ENCODE results near the gene NLRC4.

The NLRC4 gene

GRCh38 chr2:32250290-32250689 lies 14.4 kb downstream of the NLRC4 start:
- H3K4me3 ChIP-seq (ENCODE audit: low read depth, low read length) = no peak overlapping the region
- no peak for TF ChIP-seq CTCF (IDR thresholded peaks at IDR 0.05; ENCODE audit: low read depth, low read length)
- TF ChIP-seq MYC (IDR thresholded peaks at IDR 0.05; ENCODE audit: low read depth, low read length) = no peak
- no peak for TF ChIP-seq MAX (IDR thresholded peaks at IDR 0.05; ENCODE audit: low read depth, low read length)
- no peak for TF ChIP-seq POLR2A (IDR thresholded peaks at IDR 0.05; ENCODE audit: extremely low read depth, insufficient read length)
- no peak for DNase-seq (ENCODE audit: low read depth)

DNA sequence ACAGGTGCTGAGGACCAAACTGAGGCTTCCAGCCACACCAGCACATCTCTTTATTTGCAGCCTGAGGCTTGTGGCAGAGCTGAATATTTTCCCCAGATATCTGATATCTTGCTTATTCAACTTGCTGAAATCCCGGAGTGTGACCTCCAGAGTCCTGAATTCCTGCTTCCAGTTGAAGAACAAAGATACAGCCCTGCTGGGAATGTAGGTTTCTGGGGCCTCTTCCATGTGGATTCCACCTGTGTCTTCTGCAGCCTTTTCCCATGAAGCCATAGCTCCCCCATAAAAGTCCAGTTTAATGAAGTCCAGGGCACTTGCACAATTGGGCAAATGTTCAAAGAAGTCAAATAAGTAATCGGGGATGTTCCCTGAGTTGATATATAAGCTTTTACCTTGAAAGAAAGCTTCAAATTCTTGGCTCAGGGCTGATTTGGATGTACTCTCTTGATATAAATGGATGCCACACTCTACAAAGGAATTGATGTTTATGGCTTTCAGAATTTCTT lies 14.9 kb downstream of the NLRC4 start:
- TF ChIP-seq MAX (IDR thresholded peaks at IDR 0.05; ENCODE audit: low read depth, low read length) (no peak), POLR2A (IDR thresholded peaks at IDR 0.05; ENCODE audit: extremely low read depth, insufficient read length) (no peak), CTCF (IDR thresholded peaks at IDR 0.05; ENCODE audit: low read depth, low read length) (no peak), MYC (IDR thresholded peaks at IDR 0.05; ENCODE audit: low read depth, low read length) (no peak)
- no peak for DNase-seq (ENCODE audit: low read depth)
- no peak overlapping the region for H3K4me3 ChIP-seq (ENCODE audit: low read depth, low read length)

GRCh38 chr2:32248299-32248698 lies 16.4 kb downstream of the NLRC4 start:
- no peak for DNase-seq (ENCODE audit: low read depth)
- no peak for TF ChIP-seq CTCF (IDR thresholded peaks at IDR 0.05; ENCODE audit: low read depth, low read length)
- no peak overlapping the region for H3K4me3 ChIP-seq (ENCODE audit: low read depth, low read length)

- DNase-seq (ENCODE audit: low read depth) = no peak
- TF ChIP-seq MAX (IDR thresholded peaks at IDR 0.05; ENCODE audit: low read depth, low read length) = no peak
- TF ChIP-seq CTCF (IDR thresholded peaks at IDR 0.05; ENCODE audit: low read depth, low read length) = no peak
- no peak overlapping the region for H3K4me3 ChIP-seq (ENCODE audit: low read depth, low read length)
Measured at GRCh38 chr2:32246911-32247310, 17.8 kb downstream of the NLRC4 start.

- no peak for DNase-seq (ENCODE audit: low read depth)
- TF ChIP-seq POLR2A (IDR thresholded peaks at IDR 0.05; ENCODE audit: extremely low read depth, insufficient read length) (no peak), CTCF (IDR thresholded peaks at IDR 0.05; ENCODE audit: low read depth, low read length) (no peak), MYC (IDR thresholded peaks at IDR 0.05; ENCODE audit: low read depth, low read length) (no peak)
- no peak overlapping the region for H3K4me3 ChIP-seq (ENCODE audit: low read depth, low read length)
Measured at GRCh38 chr2:32242331-32242730, 22.4 kb downstream of the NLRC4 start.

DNA sequence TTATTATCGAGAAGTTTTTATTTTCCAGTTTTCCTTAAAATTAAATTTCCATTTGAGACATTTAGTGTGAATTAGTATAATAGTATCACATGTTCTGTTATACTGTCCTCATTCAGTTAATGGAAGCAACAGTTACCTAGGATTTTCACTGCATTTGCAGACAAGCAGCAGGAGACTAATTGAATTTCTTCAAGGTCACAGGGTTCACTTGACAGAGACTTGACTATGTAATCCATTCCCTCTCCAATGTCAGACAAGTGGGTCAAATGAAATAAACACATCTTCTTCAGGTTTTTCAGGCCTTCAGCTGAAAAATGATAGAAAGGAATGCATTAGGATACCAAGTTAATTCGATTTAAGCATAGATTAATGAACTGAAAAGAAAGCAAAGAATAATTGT lies 26.7 kb downstream of the NLRC4 start:
- no peak overlapping the region for H3K4me3 ChIP-seq (ENCODE audit: low read depth, low read length)
- TF ChIP-seq CTCF (IDR thresholded peaks at IDR 0.05; ENCODE audit: low read depth, low read length) = no peak
- TF ChIP-seq MAX (IDR thresholded peaks at IDR 0.05; ENCODE audit: low read depth, low read length) = no peak
- no peak for TF ChIP-seq MYC (IDR thresholded peaks at IDR 0.05; ENCODE audit: low read depth, low read length)
- TF ChIP-seq POLR2A (IDR thresholded peaks at IDR 0.05; ENCODE audit: extremely low read depth, insufficient read length) = no peak
- DNase-seq (ENCODE audit: low read depth) = no peak

Measured in NB4 (cell line).